Measurements from ENCODE around the gene CCL3.
"Not testable (repeated sequence)": the region's sequence is repeated elsewhere in the genome, so short reads cannot be mapped to it uniquely, and the experiment has no call there.

Gene CCL3

DNA sequence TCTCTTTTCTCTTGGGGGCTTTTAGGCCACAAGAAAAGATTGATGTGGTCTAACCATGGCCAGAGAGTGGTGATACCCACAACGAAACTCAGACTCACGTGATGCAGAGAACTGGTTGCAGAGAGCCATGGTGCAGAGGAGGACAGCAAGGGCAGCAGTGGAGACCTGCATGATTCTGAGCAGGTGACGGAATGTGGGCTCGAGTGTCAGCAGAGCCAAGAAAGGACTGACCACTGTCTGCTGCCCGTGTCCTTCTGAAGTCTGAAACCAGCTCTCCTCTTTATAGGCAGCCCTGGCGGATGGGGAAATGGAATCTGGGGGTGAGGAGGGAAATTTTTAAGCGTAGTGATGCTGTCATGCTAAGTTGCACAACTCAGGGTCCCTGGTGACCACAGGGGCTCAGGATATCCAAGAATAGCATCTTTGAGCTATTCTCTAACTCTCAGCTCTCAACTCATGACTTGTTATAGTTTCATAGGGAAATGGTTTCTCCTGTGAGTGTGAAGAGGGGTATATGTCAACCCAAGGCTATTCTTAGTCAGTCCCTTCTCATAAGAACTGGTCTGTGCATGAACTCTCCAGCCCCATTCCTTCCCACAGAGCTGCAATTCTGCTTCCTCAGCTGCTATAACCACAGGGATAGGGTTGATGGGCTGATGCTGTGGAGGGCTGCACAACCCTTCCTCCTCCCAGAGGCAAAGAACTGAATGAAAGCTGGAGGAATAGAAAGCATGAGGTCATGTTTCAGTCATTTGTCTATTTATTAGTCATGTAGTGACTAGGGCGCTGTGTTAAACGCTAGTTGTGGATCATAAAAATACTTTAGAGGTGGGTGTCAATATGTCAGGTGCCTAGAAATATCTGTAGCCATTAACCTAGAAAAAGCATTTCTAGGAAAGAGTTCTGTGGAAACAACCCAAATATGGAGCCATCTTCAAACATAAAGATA is at the start of gene CCL3:
Gene CCL3 (minus strand): TSS at position 256 of the 949 bp plus-strand sequence. CDS start 85 bp downstream, at position 171.
- DNase-seq: peak; percentile 42

GRCh38 chr17:36136439-36136838 is 46.5 kb upstream of the CCL3 start:
- DNase-seq: no peak

GRCh38 chr17:36136036-36136435 is 46.1 kb upstream of the CCL3 start:
- no peak for DNase-seq

GRCh38 chr17:36135465-36135864 is 45.5 kb upstream of the CCL3 start:
- DNase-seq: no peak

GRCh38 chr17:36133602-36134236 is 43.8 kb upstream of the CCL3 start:
- no peak for DNase-seq

GRCh38 chr17:36132421-36132831 is 42.5 kb upstream of the CCL3 start:
- DNase-seq: no peak

- no peak for DNase-seq
Observed at GRCh38 chr17:36131931-36132330, 42.0 kb upstream of the CCL3 start.

DNA sequence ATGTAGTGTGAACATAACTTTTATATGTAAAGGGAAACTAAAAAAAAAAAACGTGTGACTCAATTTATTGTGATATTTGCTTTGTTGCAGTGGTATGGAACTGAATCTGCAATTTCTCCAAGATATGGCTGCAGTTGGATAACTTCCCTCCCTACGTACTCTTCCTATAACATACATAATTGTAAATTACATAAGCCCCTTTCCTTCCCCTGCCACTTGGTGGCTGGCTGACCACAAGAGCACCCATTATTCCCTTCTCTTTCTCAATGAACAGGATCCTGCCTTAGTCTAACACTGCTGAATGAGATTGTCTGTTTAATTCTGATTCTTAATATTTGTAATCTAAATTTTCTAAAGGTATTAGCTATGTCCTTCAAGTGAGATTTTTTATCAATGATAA is 41.5 kb upstream of the CCL3 start:
- no peak for DNase-seq

- DNase-seq: no peak
Observed at GRCh38 chr17:36130346-36130745, 40.4 kb upstream of the CCL3 start.

GRCh38 chr17:36129616-36130015 is 39.7 kb upstream of the CCL3 start:
- no peak for DNase-seq

DNA sequence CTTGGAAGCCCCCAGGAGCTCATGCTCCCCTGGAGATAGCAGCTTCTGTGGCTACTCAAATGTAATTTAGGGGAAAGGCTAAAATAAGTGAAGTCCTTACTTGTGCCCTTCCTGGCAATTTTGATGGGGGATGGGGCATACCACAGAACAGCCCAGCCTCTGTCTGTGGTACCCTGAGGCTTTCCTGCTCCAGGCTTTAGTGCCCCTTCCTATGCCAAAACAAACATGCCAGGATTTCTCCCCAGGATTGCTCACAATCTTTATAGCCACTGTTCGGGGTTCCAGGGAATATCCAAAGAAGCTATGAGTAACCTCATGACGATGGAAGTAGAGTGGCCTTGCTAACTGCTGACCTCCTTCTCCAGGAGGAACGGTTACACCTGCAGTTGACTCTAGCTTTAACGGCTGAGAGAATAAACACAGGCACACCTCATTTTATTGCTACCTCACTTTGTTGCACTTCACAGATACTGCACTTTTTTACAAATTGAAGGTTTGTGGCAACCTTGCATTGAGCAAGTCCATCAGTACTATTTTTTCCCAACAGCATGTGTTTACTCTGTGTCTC is 38.6 kb upstream of the CCL3 start:
- DNase-seq: no peak

- DNase-seq: no peak
Observed at GRCh38 chr17:36127911-36128310, 38.0 kb upstream of the CCL3 start.

DNA sequence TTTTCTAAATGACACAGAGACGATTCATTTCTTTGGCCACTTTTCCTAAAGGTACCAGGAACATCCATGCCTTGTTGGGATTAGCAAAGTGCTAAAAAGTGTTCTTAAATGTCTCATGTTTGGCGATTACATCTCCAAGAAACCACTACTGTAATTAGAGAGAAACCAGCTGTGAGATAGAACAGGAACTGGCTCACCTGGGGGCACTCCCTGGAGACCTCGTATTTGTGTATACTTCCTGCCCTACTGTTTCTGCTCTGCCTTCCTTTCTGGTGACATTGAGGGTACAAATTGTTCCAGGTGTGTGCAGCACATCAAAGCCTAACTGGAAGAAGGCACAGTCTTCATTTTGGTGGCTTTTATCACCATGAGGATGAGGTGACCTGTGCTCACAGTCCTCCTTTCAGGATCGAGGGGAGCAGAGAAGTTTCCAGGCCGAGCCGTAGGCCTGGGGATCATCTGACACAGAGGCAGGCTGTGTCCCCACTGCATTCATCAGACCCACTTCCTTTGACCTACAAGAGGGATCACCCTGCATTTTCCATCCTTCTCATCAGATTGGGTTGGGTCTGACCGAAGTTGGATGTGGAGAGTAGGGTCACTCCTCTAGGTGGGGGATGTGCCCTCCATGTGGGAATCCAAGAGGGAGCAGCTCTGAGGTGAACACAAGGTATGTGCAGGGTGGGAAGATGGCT is 37.4 kb upstream of the CCL3 start:
- no peak for DNase-seq

DNA sequence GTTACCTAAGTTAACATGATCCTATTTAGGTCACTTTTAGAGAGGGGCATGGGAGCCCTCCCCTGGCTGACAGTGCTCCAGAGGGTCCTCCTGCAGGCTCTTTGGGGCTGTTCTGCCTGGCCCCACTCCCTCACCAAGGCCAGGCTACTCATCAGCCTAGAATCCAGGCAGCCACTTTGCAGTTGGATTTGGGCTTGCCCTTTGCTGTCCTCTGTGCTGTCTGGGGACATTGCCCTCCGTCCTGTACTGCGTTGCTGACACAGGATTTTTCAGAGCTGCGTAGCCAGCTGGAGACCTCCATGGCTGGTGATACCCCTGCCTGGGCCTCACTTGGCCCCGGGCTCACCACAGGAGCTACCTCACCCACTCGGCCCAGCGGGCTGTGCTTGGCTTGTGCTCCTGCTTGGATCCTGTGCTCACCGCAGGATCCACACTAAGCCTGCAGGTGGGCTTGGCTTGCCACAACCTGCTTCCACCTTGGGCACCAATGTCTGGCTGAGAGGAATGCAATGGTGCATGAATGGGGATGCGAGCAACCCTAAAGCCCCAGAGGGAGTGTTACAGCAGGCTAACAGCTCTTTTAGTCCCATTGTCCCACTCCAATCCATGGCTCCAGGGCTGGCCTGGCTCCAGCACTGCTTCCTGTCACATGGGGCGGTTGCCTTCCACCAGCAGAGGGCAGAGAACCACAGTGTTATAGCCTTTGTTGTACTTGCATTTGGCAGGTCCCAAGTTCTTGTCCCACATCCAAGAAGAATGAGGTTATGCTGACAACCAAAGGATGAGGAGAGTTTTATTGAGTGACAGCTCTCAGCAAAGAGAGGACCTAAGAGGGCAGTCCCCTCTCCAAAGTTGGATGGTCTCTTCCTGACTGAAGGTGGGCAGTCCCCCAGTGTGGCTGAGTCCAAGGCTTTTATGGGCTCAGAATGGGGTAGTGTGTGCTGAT is 35.2 kb upstream of the CCL3 start:
- DNase-seq: no peak

DNA sequence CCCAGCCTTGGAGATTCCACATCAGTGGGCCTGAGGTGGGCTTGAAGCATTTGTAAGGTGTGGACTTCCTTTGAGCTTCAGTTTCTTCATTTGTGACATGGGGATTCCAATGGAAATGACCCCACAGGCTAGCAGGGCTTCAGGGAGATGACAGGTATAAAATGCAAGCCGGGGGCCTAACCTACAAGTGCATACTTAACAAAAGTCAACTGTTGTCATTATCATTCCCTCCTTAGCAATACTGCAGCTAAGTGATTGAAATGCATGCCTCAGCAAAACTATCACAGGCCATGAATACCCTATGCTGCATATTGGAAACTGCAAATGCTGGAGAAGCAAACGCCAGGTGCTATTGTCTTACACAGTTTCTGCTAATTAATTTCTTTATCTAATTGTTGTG is 33.5 kb upstream of the CCL3 start:
- DNase-seq: no peak

DNA sequence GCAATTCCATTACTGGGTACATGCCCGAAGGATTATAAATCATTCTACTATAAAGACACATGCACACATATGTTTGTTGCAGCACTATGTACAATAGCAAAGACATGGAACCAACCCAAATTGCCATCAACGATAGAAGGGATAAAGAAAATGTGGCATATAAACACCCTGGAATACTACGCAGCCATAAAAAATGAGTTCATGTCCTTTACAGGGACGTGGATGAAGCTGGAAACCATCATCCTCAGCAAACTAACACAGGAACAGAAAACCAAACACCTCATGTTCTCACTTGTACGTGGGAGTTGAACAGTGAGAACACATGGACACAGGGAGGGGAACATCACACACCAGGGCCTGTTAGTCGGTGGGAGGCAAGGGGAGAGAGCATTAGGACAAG is 31.2 kb upstream of the CCL3 start:
- DNase-seq: not testable (repeated sequence)

GRCh38 chr17:36120221-36120620 is 30.3 kb upstream of the CCL3 start:
- DNase-seq: no peak

DNA sequence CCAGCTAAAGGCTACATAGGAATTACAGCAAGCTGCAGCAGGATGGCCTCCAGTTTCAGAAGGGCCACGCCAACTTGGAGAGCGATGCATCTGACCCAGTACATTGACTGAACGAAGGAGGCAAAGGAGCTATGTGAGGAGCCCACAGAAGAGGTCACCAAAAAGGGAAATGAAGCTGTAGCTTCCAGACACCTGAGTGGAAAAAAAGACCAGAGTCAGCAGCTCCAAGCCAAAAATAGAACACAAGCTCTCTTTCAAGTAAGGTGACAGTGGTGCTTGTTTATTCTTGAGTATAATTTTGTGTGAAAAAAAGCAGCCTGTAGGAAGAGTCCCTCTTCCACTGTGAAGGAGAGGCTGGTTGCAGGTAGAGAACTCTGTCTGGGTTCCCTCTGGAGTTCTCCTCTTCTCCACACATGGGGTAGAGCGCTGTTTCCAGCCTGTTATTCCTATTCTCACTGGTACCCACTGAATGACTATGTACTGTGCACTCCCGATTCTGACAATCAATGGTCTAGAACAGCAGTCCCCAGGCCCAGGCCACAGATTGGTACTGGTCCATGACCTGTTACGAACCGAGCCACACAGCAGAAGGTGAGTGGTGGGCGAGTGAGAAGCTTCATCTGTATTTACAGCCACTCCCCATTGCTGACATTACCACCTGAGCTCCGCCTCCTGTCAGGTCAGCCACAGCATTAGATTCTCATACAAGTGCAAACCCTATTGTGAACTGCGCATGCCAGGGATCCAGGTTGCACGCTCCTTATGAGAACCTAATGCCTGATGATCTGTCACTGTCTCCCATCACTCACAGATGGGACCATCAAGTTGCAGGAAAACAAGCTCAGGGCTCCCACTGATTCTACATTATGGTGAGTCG is 28.8 kb upstream of the CCL3 start:
- DNase-seq: no peak

GRCh38 chr17:36117505-36118382 is 27.8 kb upstream of the CCL3 start:
- peak; percentile 41 to 60 for DNase-seq

- DNase-seq: not testable (repeated sequence)
Observed at GRCh38 chr17:36115649-36115977, 25.7 kb upstream of the CCL3 start.
